DMS 273 (cell line): ENCODE data around the gene USP13.

Experiments
- DNase-seq: peaks from one replicate; lab custom pipeline; 2025; ENCODE audit not compliant: unreplicated experiment; lab: John Stamatoyannopoulos, UW

USP13 gene

GRCh38 chr3:179694731-179695130 lies 41.9 kb downstream of the USP13 start:
- DNase-seq, result no peak

GRCh38 chr3:179695672-179696313 lies 43.0 kb downstream of the USP13 start:
- no peak for DNase-seq

- DNase-seq, result no peak
Observed at GRCh38 chr3:179697736-179698332, 45.0 kb downstream of the USP13 start.

GRCh38 chr3:179700716-179701115 lies 47.9 kb downstream of the USP13 start:
- no peak for DNase-seq

- DNase-seq, result peak; percentile 18
Observed at GRCh38 chr3:179701176-179701827, 48.5 kb downstream of the USP13 start.

- peak; percentile 77 for DNase-seq
Observed at GRCh38 chr3:179702271-179702947, 49.6 kb downstream of the USP13 start.

- no peak for DNase-seq
Observed at GRCh38 chr3:179703816-179704215, 51.0 kb downstream of the USP13 start.

GRCh38 chr3:179706233-179706632 lies 53.4 kb downstream of the USP13 start:
- no peak for DNase-seq

GRCh38 chr3:179710079-179710478 lies 57.2 kb downstream of the USP13 start:
- DNase-seq, result no peak

- DNase-seq, result no peak
Observed at GRCh38 chr3:179713643-179714090, 60.8 kb downstream of the USP13 start.

GRCh38 chr3:179715582-179715981 lies 62.7 kb downstream of the USP13 start:
- no peak for DNase-seq

- no peak for DNase-seq
Observed at GRCh38 chr3:179716226-179716625, 63.4 kb downstream of the USP13 start.

GRCh38 chr3:179716811-179717210 lies 64.0 kb downstream of the USP13 start:
- no peak for DNase-seq

GRCh38 chr3:179717219-179717618 lies 64.4 kb downstream of the USP13 start:
- DNase-seq, result no peak

- no peak for DNase-seq
Observed at GRCh38 chr3:179719048-179719734, 66.4 kb downstream of the USP13 start.

- DNase-seq, result no peak
Observed at GRCh38 chr3:179720196-179720595, 67.4 kb downstream of the USP13 start.

GRCh38 chr3:179723617-179724016 lies 70.8 kb downstream of the USP13 start:
- no peak for DNase-seq

- no peak for DNase-seq
Observed at GRCh38 chr3:179726075-179726699, 73.3 kb downstream of the USP13 start.

GRCh38 chr3:179729086-179729485 lies 76.2 kb downstream of the USP13 start:
- no peak for DNase-seq

- DNase-seq, result no peak
Observed at GRCh38 chr3:179729981-179730380, 77.1 kb downstream of the USP13 start.

GRCh38 chr3:179730506-179730905 lies 77.7 kb downstream of the USP13 start:
- DNase-seq, result no peak
